Kasumi-1 (cell line): ENCODE results near the gene IFNL3.
"Not testable (repeated sequence)": the region's sequence is repeated elsewhere in the genome, so short reads cannot be mapped to it uniquely, and the experiment has no call there.

Source experiments
- DNase-seq, 2 experiments: peaks; one replicate each; lab custom pipeline; 2025; lab: John Stamatoyannopoulos, UW

Gene IFNL3

GRCh38 chr19:39244410-39245100 lies at the start of gene IFNL3:
Gene IFNL3, minus strand, starts transcription at chr19:39245006. Its CDS starts 39 bp downstream, at chr19:39244967.
- not testable (repeated sequence) for DNase-seq

GRCh38 chr19:39293394-39293793 lies 48.6 kb upstream of the IFNL3 start:
- no peak for DNase-seq

- no peak for DNase-seq
Observed at GRCh38 chr19:39284032-39284431, 39.2 kb upstream of the IFNL3 start.

GRCh38 chr19:39282021-39282420 lies 37.2 kb upstream of the IFNL3 start:
- no peak for DNase-seq

GRCh38 chr19:39277598-39277997 lies 32.8 kb upstream of the IFNL3 start:
- no peak for DNase-seq

GRCh38 chr19:39276740-39277139 lies 31.9 kb upstream of the IFNL3 start:
- no peak for DNase-seq

- no peak for DNase-seq
Observed at GRCh38 chr19:39275578-39275977, 30.8 kb upstream of the IFNL3 start.

- DNase-seq = not testable (repeated sequence)
Observed at GRCh38 chr19:39273859-39274258, 29.1 kb upstream of the IFNL3 start.

GRCh38 chr19:39270036-39270871 lies 25.4 kb upstream of the IFNL3 start:
- no peak for DNase-seq

- DNase-seq = not testable (repeated sequence)
Observed at GRCh38 chr19:39269369-39269768, 24.6 kb upstream of the IFNL3 start.

GRCh38 chr19:39268531-39269223 lies 23.9 kb upstream of the IFNL3 start:
- DNase-seq = not testable (repeated sequence)

- DNase-seq = not testable (repeated sequence)
Observed at GRCh38 chr19:39268085-39268484, 23.3 kb upstream of the IFNL3 start, which contains the start of gene IFNL2. Gene IFNL2, plus strand, starts transcription at chr19:39268396. Its CDS starts 173 bp downstream, at chr19:39268569.

- no peak for DNase-seq
Observed at GRCh38 chr19:39265321-39265916, 20.6 kb upstream of the IFNL3 start.

GRCh38 chr19:39264306-39265290 lies 19.8 kb upstream of the IFNL3 start:
- DNase-seq = no peak

GRCh38 chr19:39263912-39264305 lies 19.1 kb upstream of the IFNL3 start:
- no peak for DNase-seq

GRCh38 chr19:39262496-39262895 lies 17.7 kb upstream of the IFNL3 start:
- DNase-seq = no peak

- no peak for DNase-seq
Observed at GRCh38 chr19:39261704-39262103, 16.9 kb upstream of the IFNL3 start.

- DNase-seq = no peak
Observed at GRCh38 chr19:39257227-39257626, 12.4 kb upstream of the IFNL3 start.

GRCh38 chr19:39254531-39255345 lies 9.9 kb upstream of the IFNL3 start:
- DNase-seq = no peak
